B cell (primary cell): ENCODE data around the gene WDR82. TPM values are rescaled to one million over a fixed set of nuclear protein-coding genes. Genes with fewer than 3 reads are reported as not detected.

ENCODE experiments used
- ATAC-seq: fragments of 200-7000 bp; cut with Tn5 transposase; one replicate; pipeline ENCODE4 v1.10.0; 2021; ENCODE audit warnings: low read depth, mild to moderate bottlenecking, moderate number of reproducible peaks, moderate library complexity
- CTCF ChIA-PET: fragments of 350-600 bp; sonication (Branson Sonifier 250); formaldehyde crosslinking; loops from one replicate; lab custom pipeline; 2021; ENCODE audit warnings: antibody characterized with exemption, inconsistent platforms; lab: Charles Lee
- POLR2A ChIA-PET: fragments of 350-600 bp; sonication (Branson Sonifier 250); formaldehyde crosslinking; loops from one replicate; lab custom pipeline; 2021; ENCODE audit warnings: antibody characterized with exemption; lab: Charles Lee
- DNase-seq: peaks from one replicate; pipeline ENCODE4 v3.0.0; 2013
- H2AFZ ChIP-seq: 2 replicates; pipeline ENCODE4 v1.6.1; 2012; ENCODE audit warnings: mild to moderate bottlenecking, low read depth, low read length; ENCODE audit not compliant: insufficient read depth, poor library complexity, severe bottlenecking
- H3K27ac ChIP-seq, 2 donors: 1 replicate in 1 of 2; 2 replicates in 1 of 2; pipeline ENCODE4 v1.5.1; 2012 to 2013; ENCODE audit warnings: low read length in 2 of 2, mild to moderate bottlenecking in 2 of 2, moderate library complexity in 1 of 2
- H3K27me3 ChIP-seq, 4 experiments: fragments of 200-600 bp in 1 of 4; sonication (generic) in 1 of 4; replicated peaks in 1 of 4; 1 replicate in 2 of 4; 2 replicates in 2 of 4; pipeline versions ENCODE4 v1.6.1 to v1.7.0; 2013 to 2016; ENCODE audit warnings: low read length in 3 of 4, mild to moderate bottlenecking in 2 of 4, mixed read lengths in 1 of 4, moderate library complexity in 1 of 4; ENCODE audit not compliant: insufficient read depth in 4 of 4, control insufficient read depth in 3 of 4; ENCODE audit errors: control extremely low read depth in 1 of 4
- H3K36me3 ChIP-seq, 2 experiments: replicated peaks in 1 of 2; 1 replicate in 1 of 2; 2 replicates in 1 of 2; pipeline versions ENCODE4 v1.6.1 to v1.7.1; 2013; ENCODE audit warnings: low read length in 1 of 2; ENCODE audit not compliant: insufficient read depth in 2 of 2, control insufficient read depth in 1 of 2; ENCODE audit errors: control extremely low read depth in 1 of 2, extremely low read depth in 1 of 2
- H3K4me1 ChIP-seq, 2 donors: fragments of 200-600 bp in 1 of 2; sonication (generic) in 1 of 2; 1 replicate in 1 of 2; 2 replicates in 1 of 2; pipeline versions ENCODE4 v1.5.1 to v1.6.1; 2013 to 2017; ENCODE audit warnings: low read length in 2 of 2; ENCODE audit not compliant: control insufficient read depth in 2 of 2, insufficient read depth in 2 of 2
- H3K4me2 ChIP-seq: replicated peaks from 2 replicates; pipeline ENCODE3; 2012; ENCODE audit warnings: mild to moderate bottlenecking, low read depth, low read length; ENCODE audit not compliant: poor library complexity, severe bottlenecking
- H3K4me3 ChIP-seq, 5 experiments: fragments of 200-600 bp in 1 of 5; sonication (generic) in 1 of 5; 1 replicate in 3 of 5; 2 replicates in 2 of 5; pipeline versions ENCODE4 v1.5.1 to v1.7.0; 2011 to 2016; ENCODE audit warnings: low read length in 4 of 5, mild to moderate bottlenecking in 4 of 5, low read depth in 2 of 5, control low read depth in 1 of 5, moderate library complexity in 1 of 5; ENCODE audit not compliant: insufficient read depth in 1 of 5; ENCODE audit errors: control extremely low read depth in 1 of 5, extremely low read depth in 1 of 5
- H3K79me2 ChIP-seq: fragments of 200-600 bp; sonication (generic); one replicate; pipeline ENCODE4 v1.6.0; 2016; ENCODE audit warnings: low read length; ENCODE audit not compliant: control insufficient read depth, insufficient read depth
- H3K9ac ChIP-seq: fragments of 200-600 bp; sonication (generic); 2 replicates; pipeline ENCODE4 v1.6.1; 2017; ENCODE audit warnings: mild to moderate bottlenecking, low read length, moderate library complexity
- H3K9me3 ChIP-seq, 3 donors: one replicate each; pipeline versions ENCODE4 v1.6.1 to v1.7.1; 2013; ENCODE audit warnings: low read length in 2 of 3; ENCODE audit not compliant: control insufficient read depth in 2 of 3, insufficient read depth in 1 of 3; ENCODE audit errors: control extremely low read depth in 1 of 3
- H4K20me1 ChIP-seq: 2 replicates; pipeline ENCODE4 v1.6.0; 2012; ENCODE audit warnings: mild to moderate bottlenecking, low read length; ENCODE audit not compliant: insufficient read depth, control insufficient read depth, poor library complexity, severe bottlenecking
- H3K27ac Mint-ChIP-seq: one replicate; pipeline ENCODE4 v1.8.0; 2021; ENCODE audit warnings: mixed read lengths
- H3K27me3 Mint-ChIP-seq: one replicate; pipeline ENCODE4 v1.8.0; 2021; ENCODE audit warnings: mixed read lengths
- H3K4me1 Mint-ChIP-seq: one replicate; pipeline ENCODE4 v1.8.0; 2021; ENCODE audit warnings: mixed read lengths
- H3K4me3 Mint-ChIP-seq: one replicate; pipeline ENCODE4 v1.8.0; 2021; ENCODE audit warnings: mixed read lengths
- H3K9me3 Mint-ChIP-seq: one replicate; pipeline ENCODE4 v1.8.0; 2022; ENCODE audit warnings: mixed read lengths; ENCODE audit not compliant: insufficient read depth
- CTCF ChIP-seq: fragments of 200-600 bp; IDR thresholded peaks from one replicate; pipeline ENCODE4 v1.8.0; 2022; ENCODE audit warnings: antibody characterized with exemption, mild to moderate bottlenecking
- EZH2 ChIP-seq: IDR thresholded peaks from 2 replicates; pipeline ENCODE4 v1.6.1; 2012; ENCODE audit warnings: borderline replicate concordance, low read depth, mild to moderate bottlenecking, moderate library complexity, low read length; ENCODE audit not compliant: insufficient read depth, poor library complexity, severe bottlenecking
- WGBS: methylation state at CpG from one replicate; pipeline ENCODE4 v1.1.5; 2013; ENCODE audit warnings: missing lambda C conversion rate; ENCODE audit not compliant: insufficient coverage; 5-methylcytosine and 5-hydroxymethylcytosine counted together
- intact Hi-C: fragments of 100-400 bp; cut with micrococcal nuclease; formaldehyde crosslinking; loops from one replicate; pipeline ENCODE4 v1.10.0; 2022
- polyA plus RNA-seq: library from polyadenylated mRNA; depleted of rRNA; stranded (reverse); fragments of >200 nt; gene quantifications from 2 replicates; pipeline ENCODE4 v1.2.3, GENCODE V29; 2012
- total RNA-seq, 2 donors: library from RNA; stranded (reverse); fragments of 120-200 nt in 1 of 2; gene quantifications; 1 replicate in 1 of 2; 2 replicates in 1 of 2; pipeline versions ENCODE4 v1.2.3 to v1.2.4, GENCODE V29; 2013 to 2022

WDR82 gene
- total and polyA plus RNA-seq, 2 donors (not counting 1 experiment from before 2014, with no cell fraction given) = 27.8 to 101 TPM

- peaks cover 42 to 55% of the 10 kb centered on the region in 2 donors for H3K4me1 ChIP-seq
- H3K27ac ChIP-seq = peak overlapping the region; percentile 14 to 27
- Mint-ChIP-seq H3K4me1 (peaks cover 45% of the 10 kb centered on the region), H3K4me3 (no peak overlapping the region), H3K9me3 (no peaks in the 10 kb centered on the region), H3K27me3 (no peaks in the 10 kb centered on the region), H3K27ac (peak overlapping the region; percentile 71)
- intact Hi-C loops = no loop called here
- DNase-seq (no peak), ATAC-seq (no peak)
- H3K27me3 ChIP-seq = no peaks in the 10 kb centered on the region
- TF ChIP-seq CTCF = no peak
- TF ChIP-seq EZH2 = no peak
- no peak overlapping the region for H3K4me3 ChIP-seq
- peaks cover 37% of the 10 kb centered on the region for H3K79me2 ChIP-seq
- no peak overlapping the region for H2AFZ ChIP-seq
- H3K4me2 ChIP-seq = peak overlapping the region; percentile 37
- peaks cover 1 to 73% of the 10 kb centered on the region in 2 experiments for H3K36me3 ChIP-seq
- 48% methylated on average over 11 of the region's 13 CpGs for WGBS
- H3K9me3 ChIP-seq = no peaks in the 10 kb centered on the region
- ChIA-PET CTCF (interaction anchor here (1.6 to 12.3 kb wide), 4 partner anchors 9 to 122 kb away, joined by 7 to 265 read pairs (median 92); partner anchors contain the start of genes GLYCTK, TLR9 and WDR82), POLR2A (interaction anchor here (0.9 kb wide), 1 partner anchor 9 kb away, joined by 3 read pairs; the partner anchor contains the start of gene TLR9)
- H4K20me1 ChIP-seq = peaks cover 26% of the 10 kb centered on the region
- H3K9ac ChIP-seq = no peak overlapping the region
Measured at GRCh38 chr3:52216585-52217408, 61.7 kb downstream of the WDR82 start.

GRCh38 chr3:52215351-52215750 is 63.1 kb downstream of the WDR82 start:
- peaks cover 34 to 40% of the 10 kb centered on the region in 2 donors for H3K4me1 ChIP-seq
- ChIA-PET CTCF (interaction anchor here (0.8 to 1.6 kb wide), 2 partner anchors 10 to 124 kb away, joined by 3 to 7 read pairs; partner anchors contain the start of gene TLR9), POLR2A (no interaction called here)
- H3K27me3 Mint-ChIP-seq = no peaks in the 10 kb centered on the region
- H3K4me3 Mint-ChIP-seq = no peak overlapping the region
- H3K4me1 Mint-ChIP-seq = peaks cover 34% of the 10 kb centered on the region
- TF ChIP-seq CTCF (no peak), EZH2 (no peak)
- H3K9me3 Mint-ChIP-seq = no peaks in the 10 kb centered on the region
- ATAC-seq = no peak
- H3K4me2 ChIP-seq = no peak overlapping the region
- no peak overlapping the region for H2AFZ ChIP-seq
- H3K9ac ChIP-seq = no peak overlapping the region
- no peaks in the 10 kb centered on the region for H3K27me3 ChIP-seq
- no peak overlapping the region for H3K27ac ChIP-seq
- no peak overlapping the region for H3K27ac Mint-ChIP-seq
- peaks cover 23% of the 10 kb centered on the region for H3K79me2 ChIP-seq
- no peak for DNase-seq
- H3K4me3 ChIP-seq = no peak overlapping the region
- WGBS = 94% methylated on average over 5 of the region's 7 CpGs
- H3K36me3 ChIP-seq = peaks cover 1 to 74% of the 10 kb centered on the region in 2 experiments
- no peaks in the 10 kb centered on the region for H3K9me3 ChIP-seq
- H4K20me1 ChIP-seq = peaks cover 13% of the 10 kb centered on the region
- intact Hi-C loops = no loop called here
